GM12891 (cell line): ENCODE results near the gene CLPTM1. TPM values are rescaled to one million over a fixed set of nuclear protein-coding genes. Genes with fewer than 3 reads are reported as not detected.
"Not testable (repeated sequence)": the region's sequence is repeated elsewhere in the genome, so short reads cannot be mapped to it uniquely, and the experiment has no call there.

Source experiments
- DNase-seq: peaks from one replicate; pipeline ENCODE4 v3.0.0; 2011; ENCODE audit warnings: low spot score; ENCODE audit not compliant: insufficient read length
- FAIRE-seq: peaks from 2 replicates; lab custom pipeline; 2011; peaks lifted over from hg19 to GRCh38; lab: Jason Lieb, UNC
- PAX5 ChIP-seq: IDR thresholded peaks from 2 replicates; pipeline ENCODE4 v1.6.1; 2011; ENCODE audit warnings: low read length, moderate library complexity, mild to moderate bottlenecking; ENCODE audit not compliant: insufficient read depth, severe bottlenecking
- POLR2A ChIP-seq: IDR thresholded peaks from 2 replicates; pipeline ENCODE4 v1.6.1; 2011; ENCODE audit warnings: low read depth, low read length, control low read depth
- POLR2AphosphoS5 ChIP-seq: IDR thresholded peaks from 2 replicates; pipeline ENCODE4 v1.6.1; 2011; ENCODE audit warnings: low read depth, low read length, control low read depth
- POU2F2 ChIP-seq: IDR thresholded peaks from 2 replicates; pipeline ENCODE4 v1.6.1; 2011; ENCODE audit warnings: low read depth, mild to moderate bottlenecking, control low read depth, low read length, moderate library complexity
- SPI1 ChIP-seq: IDR thresholded peaks from 2 replicates; pipeline ENCODE4 v1.6.1; 2011; ENCODE audit warnings: low read depth, low read length, control low read depth
- TAF1 ChIP-seq: IDR thresholded peaks from 2 replicates; pipeline ENCODE4 v1.6.1; 2011; ENCODE audit warnings: low read depth, low read length, control low read depth
- polyA plus RNA-seq: library from polyadenylated mRNA; unstranded; fragments of >200 nt; gene quantifications from one replicate; pipeline ENCODE4 v1.2.1, GENCODE V29; 2012; ENCODE audit warnings: low read depth, missing spikeins, inconsistent platforms; ENCODE audit not compliant: missing spikeins

CLPTM1 gene, protein sequence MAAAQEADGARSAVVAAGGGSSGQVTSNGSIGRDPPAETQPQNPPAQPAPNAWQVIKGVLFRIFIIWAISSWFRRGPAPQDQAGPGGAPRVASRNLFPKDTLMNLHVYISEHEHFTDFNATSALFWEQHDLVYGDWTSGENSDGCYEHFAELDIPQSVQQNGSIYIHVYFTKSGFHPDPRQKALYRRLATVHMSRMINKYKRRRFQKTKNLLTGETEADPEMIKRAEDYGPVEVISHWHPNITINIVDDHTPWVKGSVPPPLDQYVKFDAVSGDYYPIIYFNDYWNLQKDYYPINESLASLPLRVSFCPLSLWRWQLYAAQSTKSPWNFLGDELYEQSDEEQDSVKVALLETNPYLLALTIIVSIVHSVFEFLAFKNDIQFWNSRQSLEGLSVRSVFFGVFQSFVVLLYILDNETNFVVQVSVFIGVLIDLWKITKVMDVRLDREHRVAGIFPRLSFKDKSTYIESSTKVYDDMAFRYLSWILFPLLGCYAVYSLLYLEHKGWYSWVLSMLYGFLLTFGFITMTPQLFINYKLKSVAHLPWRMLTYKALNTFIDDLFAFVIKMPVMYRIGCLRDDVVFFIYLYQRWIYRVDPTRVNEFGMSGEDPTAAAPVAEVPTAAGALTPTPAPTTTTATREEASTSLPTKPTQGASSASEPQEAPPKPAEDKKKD
- polyA plus RNA-seq, result 34.0 TPM

DNA sequence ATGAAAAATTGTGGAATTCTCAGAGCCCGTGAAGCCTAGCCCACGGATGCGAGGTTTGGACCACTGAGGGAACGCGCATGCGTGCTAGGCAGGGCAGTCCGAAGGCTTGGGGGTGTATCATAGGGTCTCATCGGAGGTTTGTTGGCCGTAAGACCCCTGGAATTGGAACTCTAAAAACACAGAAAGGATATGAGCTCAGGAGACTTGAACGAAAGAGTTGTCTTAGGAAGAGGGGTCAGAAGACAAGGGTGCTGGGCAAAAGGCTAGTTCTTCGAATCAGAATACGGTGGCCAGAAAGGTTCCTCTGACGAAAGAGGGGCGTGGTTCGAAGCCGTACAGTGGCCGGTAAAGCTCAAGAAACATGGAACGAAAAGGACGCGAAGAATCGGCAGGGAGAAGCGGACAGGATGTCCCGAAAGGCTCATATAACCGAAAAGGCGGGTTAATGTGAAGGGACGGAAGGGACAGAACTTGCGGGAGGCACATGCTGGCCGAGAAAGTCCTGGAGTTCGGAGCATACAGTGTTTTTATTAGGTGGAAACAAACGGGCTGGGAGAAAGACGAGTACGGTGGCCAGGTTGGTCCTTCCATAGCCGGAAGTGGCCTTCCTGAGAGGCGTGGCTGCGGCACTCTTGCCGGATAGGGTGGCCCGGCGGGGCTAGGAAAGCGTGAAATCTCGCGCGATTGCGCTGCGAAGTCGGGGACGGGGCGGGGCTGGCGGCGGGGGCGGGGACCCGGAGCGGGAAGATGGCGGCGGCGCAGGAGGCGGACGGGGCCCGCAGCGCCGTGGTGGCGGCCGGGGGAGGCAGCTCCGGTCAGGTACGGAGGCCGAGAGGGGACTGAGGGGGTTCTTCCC lies at the start of gene CLPTM1:
Gene CLPTM1, plus strand, starts transcription at position 732 of the 856 bp plus-strand sequence. Its CDS starts 16 bp downstream, at position 748.
- FAIRE-seq, result peak; percentile 95
- peak; percentile 89 for DNase-seq
- no peak for TF ChIP-seq SPI1
- TF ChIP-seq POLR2A, result peak; percentile 72
- TF ChIP-seq TAF1, result peak; percentile 47; the same call in 1 of the 2 replicates
- no peak for TF ChIP-seq POU2F2
- peak; percentile 83 for TF ChIP-seq POLR2AphosphoS5
- TF ChIP-seq PAX5, result peak; percentile 96

DNA sequence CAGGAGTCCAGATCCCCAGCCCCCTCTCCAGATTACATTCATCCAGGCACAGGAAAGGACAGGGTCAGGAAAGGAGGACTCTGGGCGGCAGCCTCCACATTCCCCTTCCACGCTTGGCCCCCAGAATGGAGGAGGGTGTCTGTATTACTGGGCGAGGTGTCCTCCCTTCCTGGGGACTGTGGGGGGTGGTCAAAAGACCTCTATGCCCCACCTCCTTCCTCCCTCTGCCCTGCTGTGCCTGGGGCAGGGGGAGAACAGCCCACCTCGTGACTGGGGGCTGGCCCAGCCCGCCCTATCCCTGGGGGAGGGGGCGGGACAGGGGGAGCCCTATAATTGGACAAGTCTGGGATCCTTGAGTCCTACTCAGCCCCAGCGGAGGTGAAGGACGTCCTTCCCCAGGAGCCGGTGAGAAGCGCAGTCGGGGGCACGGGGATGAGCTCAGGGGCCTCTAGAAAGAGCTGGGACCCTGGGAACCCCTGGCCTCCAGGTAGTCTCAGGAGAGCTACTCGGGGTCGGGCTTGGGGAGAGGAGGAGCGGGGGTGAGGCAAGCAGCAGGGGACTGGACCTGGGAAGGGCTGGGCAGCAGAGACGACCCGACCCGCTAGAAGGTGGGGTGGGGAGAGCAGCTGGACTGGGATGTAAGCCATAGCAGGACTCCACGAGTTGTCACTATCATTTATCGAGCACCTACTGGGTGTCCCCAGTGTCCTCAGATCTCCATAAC lies 49.6 kb upstream of the CLPTM1 start, which contains the start of gene APOE:
Gene APOE, plus strand, starts transcription at position 360 of the 724 bp plus-strand sequence. CDS start 829 bp downstream, outside the sequence.
- FAIRE-seq (no peak), DNase-seq (no peak)
- TF ChIP-seq POU2F2 (no peak), POLR2A (no peak; the same call in 1 of the 2 replicates), POLR2AphosphoS5 (no peak), TAF1 (no peak), PAX5 (no peak), SPI1 (no peak)

DNA sequence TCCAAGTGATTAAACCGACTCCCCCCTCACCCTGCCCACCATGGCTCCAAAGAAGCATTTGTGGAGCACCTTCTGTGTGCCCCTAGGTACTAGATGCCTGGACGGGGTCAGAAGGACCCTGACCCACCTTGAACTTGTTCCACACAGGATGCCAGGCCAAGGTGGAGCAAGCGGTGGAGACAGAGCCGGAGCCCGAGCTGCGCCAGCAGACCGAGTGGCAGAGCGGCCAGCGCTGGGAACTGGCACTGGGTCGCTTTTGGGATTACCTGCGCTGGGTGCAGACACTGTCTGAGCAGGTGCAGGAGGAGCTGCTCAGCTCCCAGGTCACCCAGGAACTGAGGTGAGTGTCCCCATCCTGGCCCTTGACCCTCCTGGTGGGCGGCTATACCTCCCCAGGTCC lies 47.6 kb upstream of the CLPTM1 start:
- no peak for FAIRE-seq

DNA sequence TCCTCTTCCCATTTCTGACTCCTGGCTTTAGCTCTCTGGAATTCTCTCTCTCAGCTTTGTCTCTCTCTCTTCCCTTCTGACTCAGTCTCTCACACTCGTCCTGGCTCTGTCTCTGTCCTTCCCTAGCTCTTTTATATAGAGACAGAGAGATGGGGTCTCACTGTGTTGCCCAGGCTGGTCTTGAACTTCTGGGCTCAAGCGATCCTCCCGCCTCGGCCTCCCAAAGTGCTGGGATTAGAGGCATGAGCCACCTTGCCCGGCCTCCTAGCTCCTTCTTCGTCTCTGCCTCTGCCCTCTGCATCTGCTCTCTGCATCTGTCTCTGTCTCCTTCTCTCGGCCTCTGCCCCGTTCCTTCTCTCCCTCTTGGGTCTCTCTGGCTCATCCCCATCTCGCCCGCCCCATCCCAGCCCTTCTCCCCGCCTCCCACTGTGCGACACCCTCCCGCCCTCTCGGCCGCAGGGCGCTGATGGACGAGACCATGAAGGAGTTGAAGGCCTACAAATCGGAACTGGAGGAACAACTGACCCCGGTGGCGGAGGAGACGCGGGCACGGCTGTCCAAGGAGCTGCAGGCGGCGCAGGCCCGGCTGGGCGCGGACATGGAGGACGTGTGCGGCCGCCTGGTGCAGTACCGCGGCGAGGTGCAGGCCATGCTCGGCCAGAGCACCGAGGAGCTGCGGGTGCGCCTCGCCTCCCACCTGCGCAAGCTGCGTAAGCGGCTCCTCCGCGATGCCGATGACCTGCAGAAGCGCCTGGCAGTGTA lies 46.9 kb upstream of the CLPTM1 start:
- no peak for TF ChIP-seq POU2F2
- no peak for TF ChIP-seq PAX5
- no peak for TF ChIP-seq TAF1
- TF ChIP-seq POLR2AphosphoS5, result no peak
- TF ChIP-seq POLR2A, result no peak
- TF ChIP-seq SPI1, result no peak
- DNase-seq, result no peak
- no peak for FAIRE-seq

More for the DNA sequence above, 47.6 kb upstream of the CLPTM1 start:
- TF ChIP-seq PAX5 (no peak), SPI1 (no peak), POU2F2 (no peak), POLR2AphosphoS5 (no peak), POLR2A (no peak), TAF1 (no peak)
- no peak for DNase-seq

DNA sequence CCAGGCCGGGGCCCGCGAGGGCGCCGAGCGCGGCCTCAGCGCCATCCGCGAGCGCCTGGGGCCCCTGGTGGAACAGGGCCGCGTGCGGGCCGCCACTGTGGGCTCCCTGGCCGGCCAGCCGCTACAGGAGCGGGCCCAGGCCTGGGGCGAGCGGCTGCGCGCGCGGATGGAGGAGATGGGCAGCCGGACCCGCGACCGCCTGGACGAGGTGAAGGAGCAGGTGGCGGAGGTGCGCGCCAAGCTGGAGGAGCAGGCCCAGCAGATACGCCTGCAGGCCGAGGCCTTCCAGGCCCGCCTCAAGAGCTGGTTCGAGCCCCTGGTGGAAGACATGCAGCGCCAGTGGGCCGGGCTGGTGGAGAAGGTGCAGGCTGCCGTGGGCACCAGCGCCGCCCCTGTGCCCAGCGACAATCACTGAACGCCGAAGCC lies 46.3 kb upstream of the CLPTM1 start:
- DNase-seq (no peak), FAIRE-seq (no peak)
- TF ChIP-seq SPI1 (no peak), POLR2A (no peak), POLR2AphosphoS5 (no peak), PAX5 (no peak), POU2F2 (no peak), TAF1 (no peak)

DNA sequence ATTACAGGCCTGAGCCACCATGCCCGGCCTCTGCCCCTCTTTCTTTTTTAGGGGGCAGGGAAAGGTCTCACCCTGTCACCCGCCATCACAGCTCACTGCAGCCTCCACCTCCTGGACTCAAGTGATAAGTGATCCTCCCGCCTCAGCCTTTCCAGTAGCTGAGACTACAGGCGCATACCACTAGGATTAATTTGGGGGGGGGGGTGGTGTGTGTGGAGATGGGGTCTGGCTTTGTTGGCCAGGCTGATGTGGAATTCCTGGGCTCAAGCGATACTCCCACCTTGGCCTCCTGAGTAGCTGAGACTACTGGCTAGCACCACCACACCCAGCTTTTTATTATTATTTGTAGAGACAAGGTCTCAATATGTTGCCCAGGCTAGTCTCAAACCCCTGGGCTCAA lies 45.4 kb upstream of the CLPTM1 start:
- DNase-seq, result no peak
- FAIRE-seq, result no peak
- TF ChIP-seq POU2F2 (no peak), POLR2AphosphoS5 (no peak), TAF1 (no peak), POLR2A (no peak), SPI1 (no peak), PAX5 (no peak)

DNA sequence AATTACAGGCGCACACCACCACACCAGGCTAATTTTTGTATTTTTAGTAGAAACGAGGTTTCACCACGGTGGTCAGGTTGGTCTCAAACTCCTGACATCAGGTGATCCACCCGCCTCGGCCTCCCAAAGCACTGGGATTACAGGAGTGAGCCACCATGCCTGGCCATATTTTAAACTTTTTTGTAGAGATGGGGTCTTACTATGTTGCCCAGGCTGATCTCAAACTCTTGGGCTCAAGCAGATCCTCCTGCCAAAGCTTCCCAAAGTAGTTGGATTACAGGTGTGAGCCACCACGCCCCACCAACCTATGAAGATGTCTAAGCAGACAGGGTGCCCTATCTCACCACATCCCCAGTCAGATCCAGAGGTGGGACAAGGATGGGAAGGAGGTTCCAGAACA lies 43.3 kb upstream of the CLPTM1 start:
- not testable (repeated sequence) for FAIRE-seq, DNase-seq

DNA sequence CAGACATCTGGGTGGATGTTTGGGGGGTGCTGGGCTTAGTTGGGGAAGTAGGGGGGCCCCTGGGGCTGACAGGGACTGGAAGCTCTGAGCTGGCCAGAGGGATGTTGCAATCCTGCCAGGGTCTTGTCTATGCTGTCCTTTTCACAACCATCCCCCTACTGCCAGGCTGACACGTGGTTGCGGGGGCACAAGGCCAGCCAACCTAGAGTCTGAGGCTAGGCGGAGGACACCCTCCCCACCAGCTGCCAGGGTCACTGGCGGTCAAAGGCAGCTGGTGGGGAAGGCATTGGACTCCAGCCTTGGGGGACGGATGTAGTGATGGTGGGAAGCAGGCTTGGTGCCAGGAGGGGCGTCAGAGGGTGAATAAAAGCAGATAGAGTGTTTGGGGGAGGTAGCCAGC lies 42.3 kb upstream of the CLPTM1 start:
- FAIRE-seq, result no peak
- TF ChIP-seq TAF1 (no peak), POU2F2 (no peak), SPI1 (no peak)
- DNase-seq, result no peak

DNA sequence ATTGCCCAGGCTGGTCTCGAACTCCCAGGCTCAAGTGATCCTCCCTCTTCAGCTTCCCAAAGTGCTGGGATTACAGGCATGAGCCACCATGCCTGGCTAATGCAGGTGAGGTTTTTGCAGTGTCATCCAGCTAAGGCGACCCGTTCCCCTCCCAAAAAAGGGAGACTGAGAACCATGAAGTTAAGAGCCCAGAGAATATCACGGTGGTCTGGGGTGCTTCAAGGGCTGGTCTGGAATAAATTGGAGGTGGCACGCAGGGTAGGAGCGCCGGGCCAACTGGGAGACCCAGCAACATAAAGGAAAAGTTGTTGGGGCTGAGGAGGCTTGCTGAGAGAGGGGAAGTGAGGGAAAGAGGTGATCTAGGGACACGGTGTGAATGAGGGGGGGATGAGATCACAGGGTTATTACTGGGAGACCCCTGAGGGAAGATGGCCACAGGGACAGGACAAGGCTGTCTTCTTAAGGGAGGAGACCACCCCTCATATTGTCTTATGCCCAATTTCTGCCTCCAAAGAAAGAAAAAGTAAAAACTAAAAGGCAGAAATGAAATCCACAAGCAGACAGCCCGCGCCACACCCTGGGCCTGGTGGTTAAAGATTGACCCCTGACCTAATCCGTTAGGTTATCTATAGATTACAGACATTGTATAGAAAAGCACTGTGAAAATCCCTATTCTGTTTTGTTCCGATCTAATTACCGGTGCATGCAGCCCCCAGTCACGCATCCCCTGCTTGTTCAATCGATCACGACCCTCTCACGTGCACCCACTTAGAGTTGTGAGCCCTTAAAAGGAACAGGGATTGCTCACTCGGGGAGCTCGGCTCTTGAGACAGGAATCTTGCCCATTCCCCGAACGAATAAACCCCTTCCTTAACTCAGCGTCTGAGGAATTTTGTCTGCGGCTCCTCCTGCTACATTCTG lies 41.4 kb upstream of the CLPTM1 start:
- FAIRE-seq, result not testable (repeated sequence)

DNA sequence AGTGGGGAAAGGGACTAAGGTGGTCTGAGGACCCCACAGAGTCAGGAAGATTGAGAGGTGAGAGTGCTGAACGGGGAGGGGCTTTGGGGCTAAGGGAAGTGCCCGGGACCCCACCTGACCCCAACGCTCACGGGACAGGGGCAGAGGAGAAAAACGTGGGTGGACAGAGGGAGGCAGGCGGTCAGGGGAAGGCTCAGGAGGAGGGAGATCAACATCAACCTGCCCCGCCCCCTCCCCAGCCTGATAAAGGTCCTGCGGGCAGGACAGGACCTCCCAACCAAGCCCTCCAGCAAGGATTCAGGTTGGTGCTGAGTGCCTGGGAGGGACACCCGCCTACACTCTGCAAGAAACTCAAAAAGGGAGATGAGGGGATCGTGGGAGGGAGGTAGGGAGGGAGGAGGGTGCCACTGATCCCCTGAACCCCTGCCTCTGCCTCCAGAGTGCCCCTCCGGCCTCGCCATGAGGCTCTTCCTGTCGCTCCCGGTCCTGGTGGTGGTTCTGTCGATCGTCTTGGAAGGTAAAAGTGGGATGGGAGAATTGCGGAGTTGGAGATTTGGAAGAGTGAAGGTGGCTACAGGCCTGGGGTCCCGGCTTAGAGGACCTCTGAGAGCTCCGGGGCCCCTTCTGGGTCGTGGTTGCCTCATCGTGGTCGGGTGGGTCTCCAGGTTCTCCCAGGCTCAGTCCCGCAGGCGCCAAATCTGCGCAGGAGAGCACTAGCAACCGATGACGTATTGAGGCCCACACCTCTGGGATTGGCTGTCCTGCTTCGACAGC lies 40.6 kb upstream of the CLPTM1 start, which contains the start of gene APOC1:
Gene APOC1, plus strand, starts transcription at position 176 of the 774 bp plus-strand sequence. Its CDS starts 284 bp downstream, at position 460.
- FAIRE-seq (peak; percentile 92), DNase-seq (peak; percentile 90)

More for the DNA sequence above, 41.4 kb upstream of the CLPTM1 start:
- DNase-seq, result not testable (repeated sequence)
